NCI-H2196 (cell line): Measurements from ENCODE around the gene SNED1.
"Not testable (repeated sequence)": the region's sequence is repeated elsewhere in the genome, so short reads cannot be mapped to it uniquely, and the experiment has no call there.

Source experiments
- DNase-seq: peaks from one replicate; lab custom pipeline; 2025; ENCODE audit not compliant: unreplicated experiment; lab: John Stamatoyannopoulos, UW

Gene SNED1

GRCh38 chr2:241104611-241105010 lies 106.2 kb downstream of the SNED1 start:
- DNase-seq = not testable (repeated sequence)

DNA sequence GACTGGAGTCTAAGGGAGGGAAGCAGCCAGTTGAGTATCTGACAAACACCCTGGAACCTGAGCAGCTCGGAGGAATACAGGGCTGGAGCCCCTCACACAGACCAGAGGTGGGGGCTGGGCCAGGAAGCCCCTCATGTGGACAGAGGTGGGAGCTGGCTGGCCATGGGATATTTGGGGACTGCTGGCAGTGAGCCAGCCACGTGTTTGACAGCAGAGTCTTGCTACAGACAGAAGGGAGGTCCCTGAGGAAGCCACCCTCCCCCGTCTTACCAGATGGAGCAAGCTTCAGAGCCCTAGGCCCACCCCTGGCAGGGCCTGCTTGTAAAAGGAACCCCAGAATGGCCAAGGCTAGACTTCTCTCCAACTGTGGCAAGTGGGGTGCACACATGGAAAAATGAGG lies 107.2 kb downstream of the SNED1 start:
- no peak for DNase-seq

- no peak for DNase-seq
These were observed 108.8 kb downstream of the SNED1 start for GRCh38 chr2:241107031-241107783.

- DNase-seq = no peak
These were observed 110.1 kb downstream of the SNED1 start for GRCh38 chr2:241108271-241109209.

GRCh38 chr2:241109210-241110088 lies 111.0 kb downstream of the SNED1 start:
- DNase-seq = no peak

DNA sequence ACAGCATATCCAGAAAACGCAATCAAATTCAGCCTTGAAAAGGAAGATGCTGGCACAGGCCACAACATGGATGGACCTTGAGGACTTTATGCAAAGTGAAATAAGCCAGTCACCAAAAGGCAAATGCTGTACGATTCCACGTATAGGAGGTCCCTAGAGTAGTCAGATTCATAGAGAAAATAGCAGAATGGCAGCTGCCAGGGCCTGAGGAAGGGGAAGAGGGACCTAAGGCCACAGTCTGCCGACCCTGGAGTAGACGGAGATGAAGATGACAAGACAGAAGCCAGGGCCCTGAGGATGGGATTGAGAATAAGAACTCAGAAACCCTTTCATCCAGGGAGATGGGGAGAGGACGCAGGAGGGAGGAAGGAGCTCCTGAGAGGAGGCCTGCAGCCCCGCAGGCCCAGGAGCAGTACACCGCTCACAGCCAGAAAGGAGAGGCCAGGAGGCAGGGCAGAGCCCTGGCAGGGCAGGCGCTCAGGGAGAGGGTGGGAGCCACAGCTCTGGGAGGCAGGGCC lies 111.7 kb downstream of the SNED1 start:
- no peak for DNase-seq

GRCh38 chr2:241110607-241111439 lies 112.4 kb downstream of the SNED1 start:
- no peak for DNase-seq

DNA sequence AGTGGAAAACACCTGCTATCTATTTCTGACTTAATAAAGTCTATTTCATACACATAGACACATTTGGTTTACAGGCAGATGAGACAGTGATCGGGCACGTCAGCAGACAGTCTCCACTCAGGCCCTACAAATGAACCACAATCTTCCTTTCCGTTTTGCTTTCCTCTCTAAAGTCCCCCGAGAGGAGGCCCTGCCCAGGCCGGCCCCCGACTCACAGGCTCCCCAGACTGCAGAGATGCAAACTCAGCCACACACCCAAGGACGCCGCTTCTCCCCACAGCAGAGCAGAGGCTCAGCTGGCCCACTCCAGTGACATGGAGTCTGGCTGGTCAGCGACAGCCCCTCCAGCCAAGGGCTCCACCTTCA lies 113.0 kb downstream of the SNED1 start:
- DNase-seq = no peak

DNA sequence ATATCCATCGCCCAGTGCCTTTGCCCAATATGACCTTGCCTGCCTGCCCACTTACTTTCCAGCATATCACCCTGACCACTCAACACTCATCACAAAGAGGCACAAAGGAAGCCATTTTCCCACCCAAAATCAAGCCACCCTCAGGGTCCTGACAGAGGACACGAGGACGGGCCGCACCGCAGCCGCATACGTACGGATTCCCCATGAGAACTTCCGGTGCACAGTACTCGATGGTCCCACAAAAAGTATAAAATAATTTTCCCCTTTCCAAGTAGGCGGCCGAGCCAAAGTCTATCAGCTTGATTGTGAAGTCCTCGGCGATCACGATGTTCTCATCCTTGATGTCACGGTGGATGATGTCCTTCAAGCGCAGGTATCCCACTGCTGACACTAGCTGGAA lies 113.6 kb downstream of the SNED1 start:
- DNase-seq = no peak

GRCh38 chr2:241112592-241112991 lies 114.2 kb downstream of the SNED1 start:
- no peak for DNase-seq

DNA sequence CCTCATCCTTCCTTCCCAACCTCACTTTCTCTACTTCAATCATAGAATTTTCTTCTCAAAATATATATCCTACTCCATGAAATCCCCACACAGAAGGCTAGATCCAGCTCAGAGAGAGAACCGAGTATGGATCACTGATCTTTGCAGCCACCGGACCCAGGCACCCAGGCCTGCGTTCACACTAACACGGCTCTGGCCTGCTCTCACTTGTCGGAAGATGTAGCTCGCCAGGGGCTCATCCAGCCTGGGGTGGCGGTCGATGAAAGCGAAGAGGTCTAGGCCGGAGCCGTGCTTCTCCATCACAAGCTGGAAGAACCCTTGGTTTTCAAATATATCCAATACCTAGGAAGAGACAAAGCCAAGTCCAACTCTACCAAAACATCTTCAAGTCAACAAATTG lies 116.4 kb downstream of the SNED1 start:
- no peak for DNase-seq

GRCh38 chr2:241115361-241115760 lies 116.9 kb downstream of the SNED1 start:
- no peak for DNase-seq

DNA sequence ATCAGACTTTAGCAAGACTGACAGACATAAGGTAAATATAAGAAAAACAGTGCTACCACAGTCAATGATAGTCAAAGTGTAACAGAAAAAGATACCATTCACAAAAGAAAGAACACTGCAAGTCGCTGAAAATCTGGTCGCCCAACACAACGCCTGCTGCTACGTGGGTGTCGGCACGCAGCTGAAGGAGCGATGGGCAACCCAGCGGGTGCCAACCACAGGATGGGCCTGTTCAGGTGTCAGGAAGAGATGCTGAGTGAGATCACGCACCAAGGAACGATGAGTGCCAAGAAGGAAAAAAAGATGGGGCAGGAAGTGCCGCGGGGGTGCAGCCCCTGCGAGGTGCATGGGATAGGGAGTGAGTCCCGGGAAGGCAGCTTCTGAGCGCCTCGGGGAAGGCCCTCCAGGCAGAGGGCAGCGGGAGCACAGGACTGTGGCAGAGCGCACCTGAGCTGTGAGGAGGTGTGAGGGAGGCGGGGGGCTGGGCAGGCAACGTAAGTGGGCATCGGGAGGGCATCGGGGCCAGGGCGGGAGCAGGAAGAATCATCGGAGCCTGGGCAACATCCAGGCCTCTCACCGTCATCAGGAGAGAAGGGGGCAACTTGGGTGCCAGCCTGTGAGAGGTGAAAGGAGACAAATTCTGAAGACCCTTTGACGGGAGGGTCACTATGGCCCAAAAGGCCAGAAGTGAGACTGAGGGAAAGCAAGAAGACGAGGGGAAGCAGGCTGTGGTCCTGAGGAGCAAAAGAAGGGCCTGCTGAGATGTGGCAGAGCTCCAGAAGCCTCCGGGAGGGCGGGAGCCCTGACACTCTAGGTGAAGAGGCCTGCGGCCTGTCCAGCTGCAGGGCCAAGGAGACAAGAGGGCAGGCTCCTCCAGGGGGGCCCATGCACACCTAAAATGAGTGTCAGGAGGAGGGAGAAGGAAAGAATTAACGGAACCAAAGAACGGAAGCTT lies 118.5 kb downstream of the SNED1 start:
- DNase-seq = no peak

- DNase-seq = no peak
These were observed 120.5 kb downstream of the SNED1 start for GRCh38 chr2:241118737-241119505.

- DNase-seq = no peak
These were observed 122.0 kb downstream of the SNED1 start for GRCh38 chr2:241120440-241120839.

DNA sequence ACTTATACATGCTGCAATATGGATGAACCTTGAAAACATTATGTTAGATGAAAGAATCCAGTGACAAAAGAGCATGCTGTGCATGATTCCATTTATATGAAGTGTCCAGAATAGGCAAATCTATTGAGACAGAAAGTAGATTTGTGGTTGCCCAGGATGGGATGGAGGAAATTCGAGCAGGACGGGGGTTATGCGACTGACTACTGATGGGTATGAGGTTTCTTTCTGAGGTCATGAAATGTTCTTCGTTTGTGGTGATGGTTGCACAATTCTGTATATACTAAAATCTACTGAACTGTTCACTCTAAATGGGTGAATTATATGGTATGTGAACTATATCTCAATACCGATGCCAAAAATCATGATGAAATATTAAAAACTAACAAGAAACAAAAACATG lies 122.6 kb downstream of the SNED1 start:
- DNase-seq = no peak

DNA sequence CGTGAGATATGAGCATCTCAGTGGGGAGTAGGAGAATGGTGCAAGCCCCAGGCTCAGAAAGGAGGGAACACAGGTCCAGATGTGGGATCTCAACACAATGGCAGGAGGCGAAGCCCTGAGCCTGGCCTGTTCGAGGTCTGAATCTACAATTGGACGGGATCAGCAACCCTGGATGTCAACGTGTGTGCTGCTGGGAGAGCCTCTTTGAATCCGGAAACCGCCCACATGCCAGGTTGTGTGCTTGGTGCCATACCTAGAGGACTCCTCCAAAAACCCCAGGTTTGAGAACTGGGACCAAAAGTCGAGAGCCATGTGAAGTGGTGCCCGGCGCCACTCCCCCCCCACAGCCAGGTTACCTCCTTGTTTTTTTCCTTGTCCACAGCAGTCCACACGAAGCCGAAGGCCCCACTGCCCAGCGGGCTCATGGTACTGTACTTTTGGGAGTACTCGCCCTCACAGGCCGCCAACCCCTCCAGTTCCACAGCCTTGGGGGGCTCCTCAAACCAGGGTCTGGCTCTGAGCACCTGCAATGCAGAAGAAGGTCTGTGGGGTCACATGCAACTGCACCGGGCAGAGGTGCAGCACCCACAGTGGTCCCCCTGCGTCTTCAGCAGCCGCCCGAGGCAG lies 124.1 kb downstream of the SNED1 start:
- no peak for DNase-seq
